DMS53 treated with DMSO at 0.1 percent for 48 hours (cell line): Measurements from ENCODE around the gene FFAR1.
"Not testable (repeated sequence)": the region's sequence is repeated elsewhere in the genome, so short reads cannot be mapped to it uniquely, and the experiment has no call there.

Experiments
- DNase-seq: peaks from one replicate; lab custom pipeline; 2025; ENCODE audit not compliant: unreplicated experiment; lab: John Stamatoyannopoulos, UW

Gene FFAR1

DNA sequence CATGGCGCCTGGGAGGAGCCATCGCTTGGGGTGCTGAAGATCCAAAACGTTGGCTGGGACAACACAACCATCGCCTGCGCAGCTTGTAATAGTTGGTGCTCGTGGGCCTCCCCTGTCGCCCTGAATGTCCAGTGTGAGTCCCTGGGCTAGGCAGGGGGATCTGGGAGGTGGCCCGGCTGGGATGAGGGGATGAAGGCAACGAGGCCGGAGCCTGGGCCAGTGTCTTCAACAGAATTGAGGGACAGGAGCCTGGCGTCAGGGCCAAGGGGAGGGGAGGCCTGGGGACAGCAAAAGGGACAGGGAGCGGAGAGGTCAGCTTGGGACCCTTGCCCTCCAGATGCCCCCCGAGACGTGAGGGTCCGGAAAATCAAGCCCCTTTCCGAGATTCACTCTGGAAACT lies 6.7 kb upstream of the FFAR1 start:
- DNase-seq = no peak

- no peak for DNase-seq
These were observed 6.0 kb upstream of the FFAR1 start for GRCh38 chr19:35341565-35342225.

DNA sequence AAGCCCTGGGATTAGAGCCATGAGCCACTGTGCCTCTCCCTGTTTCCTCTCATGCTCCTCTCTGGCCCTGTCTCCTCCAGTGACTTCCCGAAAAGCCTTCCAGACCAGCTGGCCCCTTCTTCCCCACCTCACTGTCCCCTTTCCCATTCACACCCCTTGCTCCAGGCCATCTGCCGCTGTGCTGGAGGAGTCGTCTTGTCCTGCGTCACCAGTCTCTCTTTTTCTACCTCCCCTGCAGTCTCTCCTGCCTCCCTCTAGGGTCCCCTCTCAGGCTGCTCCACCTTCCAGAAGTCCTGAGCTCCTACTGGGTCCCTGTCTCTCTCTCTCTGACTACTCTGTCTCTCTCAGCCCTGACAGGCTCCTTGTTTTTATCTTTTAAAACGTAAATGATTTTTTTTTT lies 5.3 kb upstream of the FFAR1 start:
- DNase-seq = no peak

GRCh38 chr19:35344511-35345031 lies 3.1 kb upstream of the FFAR1 start:
- no peak for DNase-seq

DNA sequence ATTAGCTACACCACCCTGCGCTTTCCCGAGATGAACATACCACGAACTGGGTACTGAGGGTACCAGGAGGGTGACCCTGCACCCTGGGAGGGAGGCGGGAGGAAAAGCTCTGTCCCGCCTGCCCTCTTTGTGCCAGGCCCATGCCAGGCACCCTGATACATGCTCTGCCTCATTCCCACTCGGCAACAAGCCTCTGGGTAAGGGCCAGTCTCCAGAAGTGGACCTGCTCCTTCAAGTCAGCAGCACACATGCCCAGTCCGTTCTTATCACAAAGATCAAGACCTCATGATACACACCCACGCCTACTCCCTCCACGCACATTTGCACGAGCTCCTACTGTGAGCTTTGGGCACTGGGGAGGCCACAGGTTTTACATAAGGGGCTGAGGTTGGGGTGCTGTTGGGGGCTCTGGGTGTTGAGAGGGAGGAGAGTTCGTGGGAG lies 2.0 kb upstream of the FFAR1 start:
- DNase-seq = no peak

DNA sequence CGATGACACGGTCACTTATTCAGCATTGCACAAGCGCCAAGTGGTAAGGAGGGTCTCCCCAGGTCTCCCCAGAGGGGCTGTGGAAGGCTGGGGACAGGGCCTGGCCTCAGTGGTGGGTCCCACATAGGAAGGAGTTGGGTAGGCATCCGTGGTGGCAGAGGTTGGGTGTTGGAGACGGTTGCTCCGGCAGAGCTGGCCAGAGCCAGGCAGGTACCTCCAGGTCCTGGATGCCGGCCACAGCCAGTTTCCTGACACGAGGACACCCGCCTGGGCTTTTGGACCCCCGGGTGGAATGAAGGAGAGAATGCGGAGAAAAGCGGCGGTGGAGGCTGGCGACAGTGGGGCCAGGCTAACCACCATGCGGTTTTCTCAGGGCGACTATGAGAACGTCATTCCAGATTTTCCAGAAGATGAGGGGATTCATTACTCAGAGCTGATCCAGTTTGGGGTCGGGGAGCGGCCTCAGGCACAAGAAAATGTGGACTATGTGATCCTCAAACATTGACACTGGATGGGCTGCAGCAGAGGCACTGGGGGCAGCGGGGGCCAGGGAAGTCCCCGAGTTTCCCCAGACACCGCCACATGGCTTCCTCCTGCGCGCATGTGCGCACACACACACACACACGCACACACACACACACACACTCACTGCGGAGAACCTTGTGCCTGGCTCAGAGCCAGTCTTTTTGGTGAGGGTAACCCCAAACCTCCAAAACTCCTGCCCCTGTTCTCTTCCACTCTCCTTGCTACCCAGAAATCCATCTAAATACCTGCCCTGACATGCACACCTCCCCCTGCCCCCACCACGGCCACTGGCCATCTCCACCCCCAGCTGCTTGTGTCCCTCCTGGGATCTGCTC lies 1.3 kb upstream of the FFAR1 start:
- DNase-seq = no peak

DNA sequence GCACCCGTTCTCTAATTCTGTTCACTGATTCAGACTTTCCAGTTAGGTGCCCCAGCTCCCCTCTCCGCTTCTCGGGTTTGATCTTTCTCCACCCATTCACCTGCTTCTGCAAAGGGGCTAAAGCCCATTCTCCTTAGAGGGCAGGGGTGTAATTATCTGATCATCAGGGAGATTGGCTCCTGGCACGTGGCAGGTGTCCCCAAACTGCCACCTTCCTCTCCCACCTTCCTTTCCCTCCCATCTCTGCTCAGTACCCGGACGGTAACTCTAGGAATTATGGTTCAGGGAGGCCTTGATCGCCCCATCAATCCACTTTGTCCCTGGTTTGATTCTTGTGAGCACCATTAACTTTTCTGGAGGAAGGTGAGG lies 212 bp downstream of the FFAR1 start:
- no peak for DNase-seq

DNA sequence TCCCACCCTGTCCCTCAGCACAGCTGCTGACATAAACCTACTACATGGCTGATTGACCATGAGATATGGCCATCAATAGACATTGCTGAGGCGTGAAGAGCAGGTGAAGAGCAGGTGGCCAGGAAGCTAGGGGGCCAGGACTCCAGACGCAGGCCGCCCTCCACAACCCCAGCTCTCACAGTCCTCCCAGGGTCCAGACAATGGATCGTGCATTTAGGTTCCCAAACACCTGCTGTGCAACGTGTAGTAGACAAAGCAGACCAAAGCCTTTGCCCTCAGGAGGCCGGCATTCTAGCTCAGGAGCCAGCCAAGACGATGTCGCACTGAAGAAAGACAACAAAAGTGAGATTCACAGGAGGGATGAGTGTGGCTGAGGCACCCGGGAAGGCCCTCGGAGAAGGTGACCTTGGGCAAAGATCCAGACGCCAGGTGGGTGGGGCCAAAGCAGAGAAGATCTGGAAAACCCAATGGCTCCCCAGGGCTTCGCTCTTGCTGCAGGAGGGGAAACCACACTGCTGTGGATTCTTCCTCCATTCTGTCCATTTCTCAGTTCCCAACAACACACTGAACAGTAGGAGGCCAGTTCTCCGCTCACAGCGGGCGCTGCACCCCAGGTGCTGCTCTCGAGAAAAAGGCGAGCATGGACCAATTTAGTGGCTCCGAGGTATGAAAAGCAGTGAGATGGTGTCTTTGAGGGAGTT lies 1.4 kb downstream of the FFAR1 start:
- DNase-seq = peak; percentile 73

- DNase-seq = no peak
These were observed 2.2 kb downstream of the FFAR1 start for GRCh38 chr19:35349614-35350521.

- DNase-seq = no peak
These were observed 2.9 kb downstream of the FFAR1 start for GRCh38 chr19:35350591-35350990.

GRCh38 chr19:35351411-35352176 lies 3.9 kb downstream of the FFAR1 start:
- no peak for DNase-seq

DNA sequence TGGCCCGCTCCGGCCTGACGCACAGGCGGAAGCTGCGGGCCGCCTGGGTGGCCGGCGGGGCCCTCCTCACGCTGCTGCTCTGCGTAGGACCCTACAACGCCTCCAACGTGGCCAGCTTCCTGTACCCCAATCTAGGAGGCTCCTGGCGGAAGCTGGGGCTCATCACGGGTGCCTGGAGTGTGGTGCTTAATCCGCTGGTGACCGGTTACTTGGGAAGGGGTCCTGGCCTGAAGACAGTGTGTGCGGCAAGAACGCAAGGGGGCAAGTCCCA lies 4.4 kb downstream of the FFAR1 start:
- no peak for DNase-seq

DNA sequence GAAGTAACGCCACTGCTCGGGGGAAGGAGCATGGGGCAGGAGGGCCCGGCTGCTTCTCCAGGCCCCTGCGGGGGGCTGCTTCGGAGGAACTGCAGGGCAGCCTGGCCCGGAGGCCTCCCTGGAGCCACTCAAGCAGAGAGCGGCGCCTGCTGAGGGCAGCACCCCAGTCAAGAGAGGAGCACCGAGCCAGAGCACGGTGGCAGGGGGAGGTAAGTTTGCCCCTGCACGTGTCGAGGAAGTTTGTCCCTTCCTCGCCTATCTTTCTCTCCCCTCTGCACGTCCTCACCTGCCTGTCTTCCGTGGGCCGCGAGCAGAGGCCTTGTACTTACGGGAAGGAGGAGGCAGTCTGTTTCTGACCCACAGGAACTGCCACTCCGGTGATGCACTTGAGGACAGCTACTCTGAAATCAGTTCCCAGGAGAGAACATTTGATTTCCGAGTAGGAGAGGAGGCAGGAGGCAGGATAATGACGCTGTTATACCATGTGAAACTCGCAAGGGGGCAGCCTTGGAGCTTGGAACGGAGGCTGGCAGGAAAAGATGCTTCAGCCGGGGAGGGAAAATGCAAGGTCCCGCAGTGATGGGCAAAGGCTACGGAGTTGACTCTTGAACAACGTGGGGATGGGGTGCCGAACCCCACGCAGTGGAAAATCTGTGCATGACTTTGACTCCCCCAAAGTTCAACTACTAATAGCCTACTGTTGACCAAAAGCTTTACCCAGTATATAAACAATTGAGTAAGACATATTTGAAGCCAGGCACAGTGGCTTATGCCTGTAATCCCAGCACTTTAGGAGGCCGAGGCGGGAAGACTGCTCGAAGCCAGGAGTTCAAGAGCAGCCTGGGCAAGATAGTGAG lies 5.0 kb downstream of the FFAR1 start:
- peak; percentile 83 for DNase-seq

GRCh38 chr19:35353635-35354034 lies 5.9 kb downstream of the FFAR1 start:
- DNase-seq = no peak

- no peak for DNase-seq
These were observed 7.2 kb downstream of the FFAR1 start for GRCh38 chr19:35354898-35355297.

DNA sequence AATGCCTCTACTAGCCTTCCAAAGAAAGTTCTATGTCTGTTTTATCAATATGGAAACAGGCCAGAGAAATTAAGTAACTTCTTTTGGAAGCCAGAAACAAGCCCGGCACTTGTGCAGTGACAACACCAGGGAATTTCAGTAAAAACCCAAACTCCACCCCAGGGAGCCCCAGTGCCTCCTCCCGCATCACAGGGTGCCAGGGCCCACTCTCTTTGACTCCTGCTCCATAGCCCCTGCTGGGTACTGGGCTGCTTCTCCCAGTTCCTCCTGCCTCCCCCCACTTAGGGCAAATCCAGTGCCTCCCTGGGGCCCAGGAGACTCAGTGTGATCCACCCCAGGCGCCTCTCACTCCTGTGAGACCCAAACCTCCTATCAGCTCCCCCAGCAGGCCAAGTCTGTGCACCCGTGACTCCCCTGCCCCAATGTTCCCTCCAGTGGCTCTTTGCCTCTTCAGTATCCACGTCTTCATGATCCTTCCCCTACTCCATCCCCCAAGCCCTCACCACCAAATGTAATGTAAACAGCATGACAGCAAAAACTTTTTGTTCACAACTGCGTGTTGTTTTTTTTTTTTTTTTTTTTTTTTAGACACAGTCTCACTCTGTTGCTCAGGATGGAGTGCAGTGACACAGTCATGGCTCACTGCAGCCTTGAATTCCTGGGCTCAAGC lies 8.2 kb downstream of the FFAR1 start:
- DNase-seq = no peak

DNA sequence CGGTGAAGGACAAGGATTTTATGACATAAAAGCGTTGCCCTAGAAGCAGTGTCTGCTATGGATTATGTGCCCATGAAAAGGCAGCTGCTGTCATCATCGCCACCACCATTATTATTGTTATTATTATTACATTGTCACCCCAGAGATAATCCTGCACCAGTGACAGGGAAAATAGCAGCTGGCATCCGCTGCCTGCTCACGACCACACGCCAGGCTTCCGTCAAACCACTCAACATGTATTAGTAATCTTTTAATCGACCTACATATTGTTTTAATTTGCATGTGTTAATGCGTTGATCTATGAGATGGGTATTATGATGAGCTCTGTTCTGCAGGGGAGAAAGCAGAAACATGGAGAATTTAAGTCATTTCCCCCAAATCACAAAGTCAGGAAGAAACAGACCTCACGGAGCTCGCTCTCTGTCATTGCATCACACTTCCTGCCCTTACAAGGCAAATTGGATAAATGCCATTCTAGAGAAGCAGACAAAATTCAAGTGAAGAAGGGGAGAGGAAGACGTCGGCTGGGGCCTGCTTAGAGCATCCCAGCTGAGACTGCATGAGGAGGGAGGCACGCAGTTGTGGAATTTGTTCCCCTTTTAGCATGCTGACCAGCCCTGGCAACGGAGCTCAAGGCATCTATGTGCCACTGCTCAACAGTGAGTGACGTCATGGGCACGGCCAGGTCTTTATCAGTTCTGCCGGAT lies 10.3 kb downstream of the FFAR1 start, which contains the start of gene FFAR3:
TSS of gene FFAR3 (plus strand) at position 594 of the 707 bp plus-strand sequence. CDS start 431 bp downstream, outside the sequence.
- no peak for DNase-seq

DNA sequence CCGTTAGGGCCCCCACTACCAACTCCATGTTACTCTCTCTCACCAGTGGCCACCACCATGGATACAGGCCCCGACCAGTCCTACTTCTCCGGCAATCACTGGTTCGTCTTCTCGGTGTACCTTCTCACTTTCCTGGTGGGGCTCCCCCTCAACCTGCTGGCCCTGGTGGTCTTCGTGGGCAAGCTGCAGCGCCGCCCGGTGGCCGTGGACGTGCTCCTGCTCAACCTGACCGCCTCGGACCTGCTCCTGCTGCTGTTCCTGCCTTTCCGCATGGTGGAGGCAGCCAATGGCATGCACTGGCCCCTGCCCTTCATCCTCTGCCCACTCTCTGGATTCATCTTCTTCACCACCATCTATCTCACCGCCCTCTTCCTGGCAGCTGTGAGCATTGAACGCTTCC lies 11.1 kb downstream of the FFAR1 start:
- not testable (repeated sequence) for DNase-seq
